GM10248 (cell line): ENCODE data around the gene MYH13.

Source experiments
- CTCF ChIA-PET: fragments of 300-600 bp; sonication (Branson Sonifier 250); formaldehyde crosslinking; extraction: SDS; loops from one replicate; lab custom pipeline; 2021; ENCODE audit warnings: antibody characterized with exemption; lab: Yijun Ruan, JAX
- POLR2A ChIA-PET: fragments of 350-650 bp; sonication (Branson Sonifier 250); formaldehyde crosslinking; extraction: SDS; loops from one replicate; lab custom pipeline; 2020; ENCODE audit warnings: antibody characterized with exemption; lab: Yijun Ruan, JAX
- DNase-seq: peaks from one replicate; pipeline ENCODE4 v3.0.0; 2012; ENCODE audit errors: extremely low spot score
- CTCF ChIP-seq: IDR thresholded peaks from 2 replicates; pipeline ENCODE4 v1.5.1; 2012; ENCODE audit warnings: mild to moderate bottlenecking, low read depth; ENCODE audit errors: extremely low read depth, missing control alignments, control extremely low read depth

MYH13 gene

GRCh38 chr17:10290041-10290440, 82.8 kb downstream of the MYH13 start:
- DNase-seq, result no peak
- ChIA-PET CTCF (interaction anchor here (1.0 to 1.1 kb wide), 3 partner anchors 14 to 327 kb away, joined by 3 to 4 read pairs (median 3); no protein-coding TSS in a partner anchor), POLR2A (no interaction called here)
- TF ChIP-seq CTCF, result no peak

GRCh38 chr17:10286324-10286723, 86.5 kb downstream of the MYH13 start:
- CTCF ChIA-PET, result interaction anchor here (1.4 to 1.8 kb wide), 2 partner anchors 9 to 360 kb away, joined by 3 to 5 read pairs; no protein-coding TSS in a partner anchor
- POLR2A ChIA-PET, result no interaction called here
- no peak for TF ChIP-seq CTCF
- no peak for DNase-seq

- ChIA-PET CTCF (interaction anchor here (1.4 to 2.7 kb wide), 3 partner anchors 10 to 361 kb away, joined by 3 to 8 read pairs (median 5); no protein-coding TSS in a partner anchor), POLR2A (no interaction called here)
- no peak for DNase-seq
- TF ChIP-seq CTCF, result no peak
Observed at GRCh38 chr17:10285896-10286295, 86.9 kb downstream of the MYH13 start.

- POLR2A ChIA-PET, result no interaction called here
- TF ChIP-seq CTCF, result no peak
- no peak for DNase-seq
- CTCF ChIA-PET, result no interaction called here
Observed at GRCh38 chr17:10280068-10280467, 92.7 kb downstream of the MYH13 start.

DNA sequence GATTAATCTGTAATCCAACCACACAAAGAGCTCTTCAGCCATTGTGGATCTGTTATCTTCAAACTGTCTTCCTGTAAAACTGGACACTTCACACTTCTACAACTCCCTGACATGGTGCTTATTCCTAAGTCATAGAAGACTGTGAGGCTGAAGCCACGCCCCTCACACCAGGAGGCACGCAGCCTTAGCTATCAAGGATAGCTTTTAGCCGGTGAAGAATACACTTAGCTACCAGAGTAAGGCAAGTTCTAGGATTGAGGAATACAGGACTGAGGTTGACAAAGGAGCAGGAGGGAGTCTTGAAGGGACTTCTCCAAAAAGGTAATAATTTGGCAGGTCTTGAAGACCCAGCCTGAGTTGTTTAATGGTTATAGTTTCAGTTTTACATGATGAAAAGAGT, 94.6 kb downstream of the MYH13 start:
- TF ChIP-seq CTCF, result no peak
- DNase-seq, result no peak
- POLR2A ChIA-PET, result no interaction called here
- CTCF ChIA-PET, result interaction anchor here (1.2 to 1.4 kb wide), 3 partner anchors 18 to 339 kb away, joined by 3 to 4 read pairs (median 4); no protein-coding TSS in a partner anchor

GRCh38 chr17:10276436-10276835, 96.4 kb downstream of the MYH13 start:
- DNase-seq, result no peak
- ChIA-PET CTCF (interaction anchor here (0.8 to 1.7 kb wide), 8 partner anchors 13 to 350 kb away, joined by 3 to 6 read pairs (median 3); no protein-coding TSS in a partner anchor), POLR2A (no interaction called here)
- no peak for TF ChIP-seq CTCF
